ENCODE results near the gene ST6GALNAC3.

ST6GALNAC3 gene

GRCh38 chr1:76371941-76372340 lies 297.4 kb downstream of the ST6GALNAC3 start:
- DNase-seq, result no peak

GRCh38 chr1:76374086-76374485 lies 299.5 kb downstream of the ST6GALNAC3 start:
- DNase-seq, result peak; percentile 66

GRCh38 chr1:76377247-76377646 lies 302.7 kb downstream of the ST6GALNAC3 start:
- DNase-seq, result no peak

- no peak for DNase-seq
Measured at GRCh38 chr1:76379506-76379905, 305.0 kb downstream of the ST6GALNAC3 start.

GRCh38 chr1:76381450-76382097 lies 307.0 kb downstream of the ST6GALNAC3 start:
- DNase-seq, result no peak

DNA sequence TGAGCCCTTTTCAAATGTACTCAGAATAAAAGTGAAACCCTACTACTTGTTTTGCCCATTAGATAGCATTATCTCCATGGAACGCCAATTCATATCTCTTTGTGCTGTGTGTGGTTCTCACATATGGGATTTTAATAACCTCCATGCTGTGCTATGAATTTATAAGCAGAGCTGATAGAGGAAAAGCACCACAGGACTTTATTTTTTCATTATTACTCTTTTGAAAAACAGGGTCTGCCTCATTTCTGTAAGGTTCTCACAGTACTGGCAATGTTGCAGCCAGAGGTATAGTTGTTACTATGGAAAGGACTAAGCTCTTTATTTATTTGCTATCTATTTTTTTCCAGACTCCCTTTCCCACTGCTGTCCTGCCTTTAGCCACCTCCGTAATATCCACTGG lies 313.7 kb downstream of the ST6GALNAC3 start:
- no peak for DNase-seq

DNA sequence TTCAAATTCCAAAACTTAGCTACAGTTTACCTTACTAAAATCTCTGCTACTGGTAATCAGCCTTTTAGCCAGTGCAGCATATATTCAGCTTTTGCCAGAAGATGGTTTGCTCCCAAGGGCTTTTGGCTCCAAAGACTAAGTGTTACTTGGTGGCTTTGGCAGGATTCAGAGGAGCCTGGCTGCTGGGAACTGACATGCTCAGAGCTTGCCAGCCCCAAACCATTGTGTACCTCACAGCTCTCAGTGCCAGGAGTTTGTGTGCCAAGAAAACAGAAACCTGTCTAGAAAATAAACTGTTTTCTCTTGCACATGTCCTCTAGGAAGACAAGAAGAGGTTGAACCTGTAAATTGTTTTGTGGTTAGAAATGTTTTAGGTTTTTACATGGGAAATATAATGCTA lies 315.9 kb downstream of the ST6GALNAC3 start:
- DNase-seq, result no peak

- DNase-seq, result no peak
Measured at GRCh38 chr1:76395059-76395458, 320.5 kb downstream of the ST6GALNAC3 start.

DNA sequence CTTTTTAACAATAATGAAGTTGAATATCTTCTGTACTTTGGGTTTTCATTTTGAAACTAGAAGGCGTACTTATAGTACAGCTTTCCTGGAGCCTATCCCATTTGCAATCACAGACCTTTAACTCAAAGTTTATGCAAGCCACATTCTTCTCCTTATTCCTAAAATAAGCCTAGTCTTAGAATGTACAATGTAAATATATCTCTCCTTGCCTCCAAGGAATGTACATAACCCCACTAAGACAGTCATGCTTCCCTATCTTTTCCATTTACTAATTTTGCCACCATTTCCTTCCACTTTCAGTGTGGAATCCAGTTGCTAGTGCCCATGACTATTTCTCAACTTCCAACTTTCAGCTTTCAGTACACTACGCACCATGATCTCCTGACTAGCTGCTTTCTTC lies 327.6 kb downstream of the ST6GALNAC3 start:
- no peak for DNase-seq

- DNase-seq, result no peak
Measured at GRCh38 chr1:76408303-76408702, 333.8 kb downstream of the ST6GALNAC3 start.

- no peak for DNase-seq
Measured at GRCh38 chr1:76410499-76410898, 336.0 kb downstream of the ST6GALNAC3 start.

- no peak for DNase-seq
Measured at GRCh38 chr1:76418531-76418930, 344.0 kb downstream of the ST6GALNAC3 start.

GRCh38 chr1:76419603-76420002 lies 345.1 kb downstream of the ST6GALNAC3 start:
- DNase-seq, result no peak

- no peak for DNase-seq
Measured at GRCh38 chr1:76425201-76426145, 350.9 kb downstream of the ST6GALNAC3 start.

DNA sequence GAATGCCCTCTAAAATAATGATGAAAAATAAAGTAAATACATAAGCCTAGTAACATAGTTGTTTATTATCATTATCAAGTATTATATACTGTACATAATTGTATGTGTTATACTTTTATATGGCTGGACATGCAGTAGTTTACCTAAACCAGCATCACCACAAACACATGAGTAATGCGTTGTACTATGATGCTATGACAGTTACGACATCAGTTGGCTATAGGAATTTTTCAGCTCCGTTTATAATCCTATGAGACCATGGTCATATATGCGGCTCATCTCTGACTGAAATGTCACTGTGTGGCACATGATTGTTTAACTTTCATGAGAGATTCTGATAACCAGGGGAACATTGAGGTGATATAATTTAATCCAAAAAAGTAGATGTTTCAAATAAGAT lies 352.1 kb downstream of the ST6GALNAC3 start:
- DNase-seq, result no peak

GRCh38 chr1:76428028-76428427 lies 353.5 kb downstream of the ST6GALNAC3 start:
- DNase-seq, result no peak

DNA sequence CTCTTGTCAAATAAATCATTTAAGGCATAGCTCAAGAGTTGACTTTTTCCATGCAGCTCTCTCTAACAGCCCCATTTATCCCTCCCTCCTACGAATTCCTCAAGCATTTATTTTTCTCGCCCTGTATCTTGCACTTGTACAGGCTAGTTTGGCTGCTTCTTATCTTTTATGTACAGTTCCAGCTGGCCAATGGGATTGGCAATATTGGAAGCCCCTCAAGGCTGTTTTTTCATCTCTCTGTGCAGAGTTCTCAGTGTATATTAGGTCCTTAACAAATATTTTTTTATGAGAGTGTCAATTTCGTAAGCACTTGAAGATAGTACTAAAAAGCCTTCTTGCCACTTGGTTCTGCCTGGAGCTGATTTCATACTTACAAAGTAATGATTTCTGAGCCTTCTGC lies 356.0 kb downstream of the ST6GALNAC3 start:
- DNase-seq, result no peak

DNA sequence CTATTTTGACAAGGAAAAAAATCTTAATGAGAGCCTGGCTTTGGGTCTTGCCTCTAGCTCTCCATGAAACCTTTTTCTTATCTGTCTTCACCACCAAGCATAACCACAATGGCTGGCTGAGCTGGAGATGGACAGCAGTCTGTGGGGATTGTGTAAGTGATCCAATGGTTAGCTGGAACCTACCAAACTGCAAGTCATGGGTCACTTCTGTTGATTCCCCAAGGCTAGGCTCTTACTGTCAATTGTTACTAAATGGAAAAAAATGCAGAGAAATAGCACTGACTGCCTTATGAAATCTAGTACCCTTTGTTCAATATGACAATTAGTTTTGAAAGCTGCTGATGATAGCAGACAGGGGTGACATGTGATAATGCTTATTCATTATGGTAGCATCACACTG lies 359.0 kb downstream of the ST6GALNAC3 start:
- no peak for DNase-seq

DNA sequence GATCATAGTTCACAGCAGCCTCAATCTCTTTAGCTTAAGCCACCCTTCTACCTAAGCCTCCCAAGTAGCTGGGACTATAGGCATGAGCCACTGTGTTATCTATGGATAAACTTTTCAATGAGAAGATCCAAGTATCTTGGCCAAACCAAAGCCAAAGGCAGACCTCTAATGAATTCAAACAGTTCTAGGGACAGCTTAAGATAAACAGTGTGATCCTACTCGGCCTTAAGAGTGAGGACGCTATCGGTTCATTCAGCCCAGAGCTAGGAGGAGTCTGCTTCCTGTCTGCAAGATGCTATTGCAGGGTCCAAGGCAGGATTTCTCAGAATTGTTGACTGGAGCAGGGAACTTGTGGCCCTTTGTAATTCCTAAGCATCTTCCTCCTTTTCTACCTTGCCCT lies 368.7 kb downstream of the ST6GALNAC3 start:
- no peak for DNase-seq

- no peak for DNase-seq
Measured at GRCh38 chr1:76444773-76445172, 370.2 kb downstream of the ST6GALNAC3 start.

DNA sequence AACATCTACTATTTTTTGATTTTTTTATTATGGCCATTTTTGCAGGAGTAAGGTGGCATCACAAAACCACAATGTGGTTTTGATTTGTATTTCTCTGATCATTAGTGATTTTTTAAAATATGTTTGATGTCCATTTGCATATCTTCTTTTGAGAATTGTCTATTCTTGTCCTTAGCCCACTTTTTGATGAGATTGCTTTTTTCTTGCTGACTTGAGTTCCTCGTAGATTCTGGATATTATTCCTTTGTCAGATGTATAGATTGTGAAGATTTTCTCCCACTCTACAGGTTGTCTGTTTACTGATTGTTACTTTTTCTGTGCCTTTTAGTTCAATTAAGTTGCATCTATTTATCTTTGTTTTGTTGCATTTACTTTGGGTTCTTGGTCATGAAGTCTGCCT lies 375.7 kb downstream of the ST6GALNAC3 start:
- no peak for DNase-seq

DNA sequence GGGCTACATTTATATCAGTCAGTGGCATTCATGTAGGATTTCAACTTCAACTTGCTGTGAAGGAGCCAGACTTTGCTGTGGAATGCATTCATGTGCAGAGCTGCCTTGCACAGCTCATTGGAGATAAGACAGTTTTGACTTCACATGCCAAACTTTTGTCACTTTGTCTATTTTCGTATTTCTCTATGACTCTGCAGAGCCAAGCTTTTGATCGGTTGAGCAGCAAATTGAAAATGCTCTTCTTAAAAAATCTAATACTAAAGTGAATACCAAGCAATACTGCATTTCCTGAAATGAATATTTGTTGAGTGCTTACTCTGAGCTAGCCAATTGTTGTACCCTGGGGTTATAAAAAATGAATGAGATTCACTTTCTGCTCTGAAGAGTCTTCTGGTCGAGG lies 388.7 kb downstream of the ST6GALNAC3 start:
- no peak for DNase-seq

- DNase-seq, result no peak
Measured at GRCh38 chr1:76463849-76464248, 389.3 kb downstream of the ST6GALNAC3 start.

DNA sequence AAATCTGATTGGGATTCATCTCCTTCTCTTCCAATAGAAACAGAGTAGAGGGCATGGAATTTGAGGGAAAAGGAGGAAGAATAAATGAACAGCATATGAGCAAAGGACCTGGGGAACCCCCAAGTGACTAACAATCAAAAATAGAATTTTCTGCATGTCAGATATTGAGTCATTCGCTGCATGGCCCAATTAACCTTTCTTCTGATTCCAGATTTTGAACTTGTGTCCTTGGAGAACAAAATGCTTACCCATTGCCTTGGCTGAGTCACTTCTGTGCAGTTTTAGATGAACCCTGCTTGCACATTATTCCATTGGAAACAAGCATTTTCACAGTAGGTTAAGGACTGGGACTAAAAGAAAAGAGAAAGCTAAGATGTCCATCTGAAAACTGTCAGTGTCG lies 390.5 kb downstream of the ST6GALNAC3 start:
- no peak for DNase-seq
